Gastroesophageal sphincter (tissue), 3 donors: ENCODE measurements around the gene TMEM196.

Source experiments
- CTCF ChIP-seq, 4 experiments: fragments of 200-600 bp in 2 of 4; fragments of 450-650 bp in 2 of 4; sonication (generic) in 1 of 4; IDR thresholded peaks; one replicate each; pipeline ENCODE4 v1.5.1; 2017 to 2019; ENCODE audit warnings: antibody characterized with exemption in 4 of 4, mild to moderate bottlenecking in 2 of 4, moderate library complexity in 2 of 4
- POLR2AphosphoS5 ChIP-seq: sonication (generic); formaldehyde crosslinking; IDR thresholded peaks from one replicate; pipeline ENCODE4 v1.6.1; 2017; ENCODE audit warnings: antibody characterized with exemption

- TF ChIP-seq CTCF (IDR thresholded peaks at IDR 0.05) (no peak), POLR2AphosphoS5 (no peak)
Observed at GRCh38 chr7:19692111-19692828, 81.1 kb downstream of the TMEM196 start.
